ENCODE results near the gene KRTAP12-1.

Gene KRTAP12-1

GRCh38 chr21:44681861-44682579 lies at the start of gene KRTAP12-1:
Gene KRTAP12-1 (minus strand): TSS chr21:44682163. CDS start chr21:44682123, 40 bp downstream.
- DNase-seq, result no peak

- DNase-seq, result no peak
Measured at GRCh38 chr21:44730951-44731579, 49.1 kb upstream of the KRTAP12-1 start.

GRCh38 chr21:44730028-44730395 lies 48.0 kb upstream of the KRTAP12-1 start:
- DNase-seq, result no peak

DNA sequence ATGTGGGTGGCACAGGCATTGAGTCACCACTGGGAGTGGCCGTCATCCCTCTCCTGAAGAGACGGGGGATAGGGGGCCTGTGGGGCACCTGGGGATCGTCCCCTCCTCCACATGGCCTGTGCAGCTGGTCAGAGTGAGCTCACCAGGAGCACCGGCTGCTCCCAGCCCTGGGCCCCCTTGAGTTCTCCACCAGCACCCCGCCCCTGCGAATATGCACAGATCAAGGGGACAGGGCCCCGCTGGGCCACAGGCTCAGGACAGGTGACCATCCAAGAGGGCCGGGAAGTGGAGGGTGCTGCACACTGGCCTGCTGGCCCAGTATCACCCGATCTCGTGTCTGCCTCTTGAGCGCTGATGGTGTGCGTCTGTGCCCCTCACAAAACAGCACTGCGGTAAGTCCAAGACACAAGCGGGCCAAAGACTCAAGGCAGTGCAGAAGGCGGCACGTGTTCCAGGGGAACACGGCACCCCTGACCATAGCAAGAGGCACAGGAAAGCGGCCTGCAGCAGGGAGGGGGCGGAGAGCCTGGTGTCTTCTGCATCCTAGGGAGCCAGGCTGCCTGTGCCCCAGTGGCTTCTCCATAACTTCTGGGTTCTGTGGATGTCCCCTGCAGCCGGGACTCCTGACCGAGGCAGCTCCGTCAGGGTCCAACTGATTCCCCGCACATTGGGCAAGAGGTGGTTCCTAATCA lies 47.5 kb upstream of the KRTAP12-1 start:
- DNase-seq, result no peak

DNA sequence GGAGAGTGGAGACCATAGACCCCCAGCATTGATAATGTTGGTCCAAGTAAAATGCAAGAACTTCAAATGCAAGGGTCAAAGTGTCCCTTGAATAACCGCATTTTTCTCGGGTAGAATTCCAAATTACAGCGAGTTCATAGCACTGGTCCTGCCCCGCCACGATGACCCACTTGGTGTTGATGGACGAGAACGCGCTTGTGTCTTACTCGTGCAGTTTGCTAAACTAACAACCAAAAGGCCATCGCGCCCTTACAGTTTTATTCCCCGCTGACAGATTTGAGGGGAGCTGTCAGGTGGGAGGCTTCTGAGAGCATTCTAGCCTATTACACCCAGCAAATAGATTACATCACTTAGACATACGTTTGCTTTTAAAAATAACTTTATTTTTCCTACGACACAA lies 46.8 kb upstream of the KRTAP12-1 start:
- DNase-seq, result no peak

DNA sequence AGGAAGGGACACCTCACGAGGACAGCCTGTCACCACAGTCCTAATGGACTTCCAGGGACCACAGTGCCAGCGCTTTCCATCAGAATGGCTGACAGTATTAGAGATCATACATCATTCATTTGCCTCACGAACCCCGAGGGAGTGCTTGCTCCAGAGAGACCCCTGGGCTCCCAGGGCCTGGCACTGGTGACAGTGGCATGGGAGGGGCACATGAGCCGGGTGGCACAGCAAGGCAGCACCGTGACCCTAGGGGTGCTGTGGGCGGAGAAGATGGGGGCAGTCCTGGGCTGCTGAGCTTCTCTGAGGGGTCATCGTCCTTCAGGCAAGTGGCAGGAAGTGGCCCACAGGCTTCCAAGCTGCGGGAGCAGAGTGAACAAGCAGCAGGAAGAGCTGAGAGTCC lies 45.8 kb upstream of the KRTAP12-1 start:
- DNase-seq, result no peak

DNA sequence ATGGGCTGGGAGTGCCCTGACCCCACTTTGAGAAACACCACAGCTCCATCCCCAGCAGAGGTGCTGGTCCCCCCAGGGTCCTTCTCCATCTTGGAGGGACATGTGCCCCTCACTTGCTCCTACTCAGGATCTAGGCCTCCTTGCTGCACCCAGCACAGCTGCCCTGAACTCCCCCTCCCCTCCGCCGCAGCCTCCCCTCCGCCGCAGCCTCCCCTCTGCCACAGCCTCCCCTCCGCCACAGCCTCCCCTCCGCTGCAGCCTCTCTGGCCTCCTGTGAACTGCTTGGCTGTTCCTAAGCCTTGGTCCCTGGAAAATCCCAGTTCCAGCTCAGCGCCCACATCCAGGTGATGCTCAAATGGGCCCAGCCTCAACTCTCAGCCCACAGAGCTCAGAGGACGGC lies 45.4 kb upstream of the KRTAP12-1 start:
- no peak for DNase-seq

DNA sequence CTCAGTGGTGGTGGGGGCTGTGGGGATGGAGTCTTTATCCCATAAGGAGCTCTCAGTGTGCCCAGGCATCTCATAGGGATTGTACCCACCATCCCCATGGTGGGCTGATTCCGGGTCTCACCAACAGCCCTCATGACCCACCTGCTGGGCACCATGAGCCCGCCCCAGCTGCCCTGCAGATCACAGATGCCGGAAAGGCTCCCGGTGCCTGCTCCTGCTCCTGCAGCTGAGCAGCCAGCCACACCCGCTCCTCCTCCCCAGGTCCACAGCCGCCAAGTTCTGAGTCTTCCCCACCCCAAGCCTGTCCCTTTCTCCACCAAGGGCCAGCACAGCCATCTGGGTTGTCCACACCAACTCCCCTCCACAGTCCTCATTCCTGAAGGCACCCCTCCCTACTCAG lies 44.9 kb upstream of the KRTAP12-1 start:
- DNase-seq, result no peak

- DNase-seq, result no peak
Measured at GRCh38 chr21:44724926-44725325, 43.0 kb upstream of the KRTAP12-1 start.

GRCh38 chr21:44724196-44724595 lies 42.2 kb upstream of the KRTAP12-1 start:
- no peak for DNase-seq

DNA sequence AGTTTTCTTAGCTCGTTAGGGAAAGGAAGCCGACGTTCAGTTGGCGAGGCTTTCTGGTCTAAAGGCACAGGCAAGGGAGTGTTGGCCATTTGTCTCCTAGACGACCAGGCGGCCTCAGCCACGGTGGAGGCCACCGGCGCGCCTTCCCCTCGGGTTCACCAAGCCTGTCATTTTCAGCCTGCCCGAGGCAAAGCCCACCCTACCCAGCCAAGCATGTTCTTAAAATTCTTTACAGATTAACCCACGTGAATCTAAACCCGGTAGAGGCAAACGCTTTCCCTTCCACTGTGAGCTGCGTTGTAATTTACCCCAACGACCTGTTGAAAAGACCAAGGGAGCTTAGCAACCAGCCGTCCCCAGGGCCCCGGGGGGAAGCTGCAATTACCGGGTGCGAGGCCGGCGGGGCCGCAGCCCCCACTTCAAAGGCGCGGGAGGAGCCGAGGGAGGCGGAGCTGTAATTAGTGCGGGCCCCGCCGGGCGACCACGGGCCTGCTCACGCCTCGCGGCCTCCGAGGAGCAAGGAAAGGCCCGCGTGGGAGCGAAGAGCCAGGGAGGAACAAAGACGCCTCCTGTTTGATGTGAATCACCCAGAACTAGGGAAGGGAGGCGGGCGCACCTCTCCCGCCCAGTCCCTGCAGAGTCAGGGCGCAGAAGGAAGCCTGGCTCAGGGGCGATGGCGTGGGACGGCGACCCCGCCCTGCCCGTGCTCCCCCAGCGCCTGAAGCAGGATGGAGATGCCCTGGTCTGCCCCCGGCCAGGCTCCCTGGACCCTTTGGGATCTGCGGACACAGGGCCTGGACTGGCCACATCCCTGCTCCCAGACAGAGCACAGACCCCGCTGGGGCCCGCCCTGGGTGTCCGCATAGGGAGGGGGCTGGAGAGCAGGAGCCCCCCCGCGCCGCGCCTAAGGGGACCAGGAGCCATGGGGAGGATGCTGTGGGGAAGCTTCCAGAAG lies 41.5 kb upstream of the KRTAP12-1 start:
- DNase-seq, result peak; percentile 24 to 36

DNA sequence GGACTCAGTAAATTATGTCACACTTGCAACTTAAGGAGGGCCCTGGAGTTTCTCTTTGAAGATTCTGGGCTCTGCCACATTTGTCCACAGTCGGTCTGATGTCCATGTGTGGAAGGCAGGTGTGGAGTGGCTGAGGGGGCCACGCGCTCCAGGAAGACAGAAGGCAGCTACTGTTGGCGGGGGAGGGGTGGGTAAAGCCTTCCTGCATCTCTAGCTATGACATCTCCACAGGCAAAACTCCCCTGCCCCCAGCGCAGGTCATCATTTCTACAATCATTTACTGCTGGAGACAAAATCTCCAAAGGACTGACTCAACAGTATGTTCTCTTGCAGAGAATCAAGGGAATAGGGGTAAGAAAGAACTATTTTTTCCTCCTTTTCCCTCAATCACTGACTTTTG lies 40.8 kb upstream of the KRTAP12-1 start:
- no peak for DNase-seq

- DNase-seq, result no peak
Measured at GRCh38 chr21:44720170-44720569, 38.2 kb upstream of the KRTAP12-1 start.

GRCh38 chr21:44718571-44718970 lies 36.6 kb upstream of the KRTAP12-1 start:
- DNase-seq, result no peak

DNA sequence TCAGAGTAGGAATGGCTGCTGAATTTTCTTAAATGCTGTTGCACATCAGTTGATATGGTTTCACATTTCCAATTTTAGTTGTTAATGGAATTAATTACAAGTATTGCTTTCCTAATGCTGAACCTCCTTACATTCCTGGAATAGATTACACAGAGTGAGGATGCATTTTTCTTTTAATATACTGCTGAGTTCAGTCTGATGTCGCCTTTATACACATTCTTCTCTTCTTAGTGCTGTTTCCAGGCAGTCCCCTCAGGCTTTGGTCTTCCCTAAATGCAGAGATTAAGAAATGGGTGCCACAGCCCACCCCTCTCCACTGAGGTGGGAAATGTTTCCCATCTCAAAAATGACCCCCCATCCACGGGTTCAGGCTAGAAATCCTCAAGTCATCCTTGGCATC lies 36.1 kb upstream of the KRTAP12-1 start:
- DNase-seq, result no peak

DNA sequence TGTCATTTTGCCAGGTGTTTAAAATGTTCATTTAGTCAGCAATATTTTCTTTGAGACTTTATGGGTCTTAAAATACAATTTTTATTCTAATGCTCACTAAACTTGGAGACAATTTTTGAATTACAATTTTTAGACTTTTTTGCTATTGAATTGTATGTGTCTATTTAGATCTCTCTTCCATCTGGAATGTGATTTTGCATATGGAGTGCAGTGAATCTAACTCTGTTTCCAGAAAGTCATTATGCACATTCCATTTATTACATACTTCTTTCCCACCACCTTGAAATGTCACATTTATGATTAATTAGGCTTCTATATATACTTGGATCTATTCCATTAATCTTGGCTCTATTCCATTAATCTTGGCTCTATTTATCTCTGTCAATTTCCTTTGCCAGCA lies 35.0 kb upstream of the KRTAP12-1 start:
- DNase-seq, result no peak

GRCh38 chr21:44714905-44715304 lies 32.9 kb upstream of the KRTAP12-1 start:
- DNase-seq, result no peak

DNA sequence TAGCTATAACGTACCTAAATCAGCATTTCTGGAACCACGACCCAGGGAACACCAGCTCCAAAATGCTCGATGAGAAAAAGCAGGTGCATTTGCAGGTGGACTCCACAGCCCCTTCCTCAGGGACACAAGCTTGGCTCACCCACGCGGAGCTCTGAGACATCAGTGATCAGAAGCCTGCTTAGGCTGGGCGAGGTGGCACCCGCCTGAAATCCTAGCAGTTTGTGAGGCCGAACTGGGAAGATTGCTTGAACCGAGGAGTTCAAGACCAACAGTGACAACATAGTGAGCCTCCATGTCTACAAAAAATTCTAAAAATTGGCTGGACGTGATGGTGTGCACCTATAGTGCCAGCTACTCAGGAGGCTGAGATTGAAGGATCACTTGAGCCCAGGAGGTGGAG lies 31.9 kb upstream of the KRTAP12-1 start:
- no peak for DNase-seq

GRCh38 chr21:44713130-44713529 lies 31.2 kb upstream of the KRTAP12-1 start:
- no peak for DNase-seq

DNA sequence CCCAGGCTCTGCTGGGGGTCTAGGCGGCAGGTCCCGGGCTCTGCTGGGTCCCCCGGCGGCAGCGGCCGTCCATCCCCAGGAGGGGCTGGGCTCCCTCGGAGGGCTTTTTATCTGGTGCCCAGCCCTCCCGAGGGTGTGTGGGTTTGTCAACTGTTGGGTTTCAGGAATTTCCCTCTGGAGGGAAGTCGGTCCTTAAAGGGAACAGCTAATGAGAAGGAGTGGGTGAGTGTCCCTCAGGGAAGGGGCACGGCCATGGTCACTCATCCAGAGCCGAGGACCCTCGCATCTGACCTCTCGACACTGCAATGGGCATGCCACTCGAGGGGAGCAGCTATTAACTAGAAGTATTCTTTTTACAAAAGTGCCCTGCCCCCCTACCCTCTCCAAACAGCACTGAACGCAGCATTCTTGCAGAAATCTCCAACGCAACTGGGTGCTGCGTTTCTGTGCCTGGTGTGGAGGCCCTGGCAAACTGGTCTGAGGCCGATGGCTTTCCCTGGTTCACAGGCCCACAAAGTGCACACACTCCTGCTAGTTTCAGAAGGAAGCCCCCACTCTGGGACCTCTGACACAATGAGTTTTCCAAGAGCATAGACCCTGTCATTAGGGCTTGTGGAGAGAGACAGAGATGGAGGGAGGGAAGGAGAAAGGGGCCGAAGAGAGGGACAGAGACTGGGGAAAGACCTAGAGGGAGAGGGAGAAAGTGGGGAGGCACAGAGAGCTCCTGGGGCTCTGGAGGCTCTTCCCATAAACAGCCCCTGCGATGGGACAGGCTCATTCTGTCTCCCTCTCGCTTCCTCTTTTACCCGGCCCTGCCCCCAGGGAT lies 30.5 kb upstream of the KRTAP12-1 start:
- no peak for DNase-seq

DNA sequence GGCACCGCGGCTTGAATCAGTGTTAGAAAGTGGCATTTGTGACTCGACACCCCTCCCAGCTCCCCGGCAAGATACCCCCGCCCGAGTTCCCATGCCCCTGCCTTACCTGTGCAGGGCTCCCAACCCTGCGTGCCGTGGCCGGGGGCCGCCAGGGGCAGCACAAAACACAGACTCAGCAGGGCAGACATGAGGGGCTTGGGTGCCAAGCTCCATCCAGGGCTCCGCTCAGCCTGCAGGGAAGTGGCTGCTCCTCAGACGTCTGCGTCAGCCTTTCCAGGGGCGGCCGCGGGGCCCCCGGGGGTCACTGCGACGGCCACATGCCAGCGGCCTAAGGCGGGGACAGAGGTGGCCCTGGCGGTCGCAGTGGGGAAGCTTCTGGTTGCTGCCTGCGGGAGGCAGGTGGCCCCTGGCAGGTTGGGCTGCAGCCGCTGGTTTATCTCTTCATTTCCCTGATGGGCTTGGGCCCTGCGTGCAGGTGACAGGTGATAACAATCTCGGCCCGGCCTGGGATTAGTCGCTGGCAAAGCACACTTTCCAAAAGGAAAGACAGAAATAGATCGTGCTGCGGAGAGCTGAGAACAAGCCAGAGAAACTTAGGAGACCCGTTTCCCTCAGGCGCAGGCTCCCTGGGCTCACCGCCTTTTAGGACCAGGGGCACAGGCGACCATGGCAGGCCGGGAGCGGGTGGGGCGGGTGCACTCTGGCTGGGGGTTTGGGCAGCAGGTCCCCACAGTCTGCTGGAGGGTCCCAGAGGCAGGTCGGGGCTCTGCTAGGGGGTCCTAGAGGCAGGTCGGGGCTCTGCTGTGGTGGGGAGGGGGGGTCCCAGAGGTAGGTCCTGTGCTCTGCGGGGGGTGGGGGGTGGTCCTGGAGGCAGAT lies 29.6 kb upstream of the KRTAP12-1 start, which contains the start of gene TSPEAR:
TSS of gene TSPEAR (minus strand) at position 246 of the 876 bp plus-strand sequence. CDS start at position 188, 58 bp downstream.
- no peak for DNase-seq
